GM12878 (cell line): Measurements from ENCODE around the gene HPD. TPM values are rescaled to one million over a fixed set of nuclear protein-coding genes. Genes with fewer than 3 reads are reported as not detected.

ENCODE experiments used
- BHLHE40 ChIP-seq, 2 experiments: fragments of 450-650 bp in 1 of 2; IDR thresholded peaks; 2 replicates each; pipeline ENCODE4 v1.6.1; 2011 to 2017; ENCODE audit warnings: low read depth in 2 of 2, borderline replicate concordance in 1 of 2, improper control_type of control experiment in 1 of 2, low read length in 1 of 2, mild to moderate bottlenecking in 1 of 2
- BRCA1 ChIP-seq: IDR thresholded peaks from 2 replicates; pipeline ENCODE4 v1.6.1; 2011; ENCODE audit warnings: low read depth, low read length, improper control_type of control experiment
- CREM ChIP-seq: IDR thresholded peaks from 2 replicates; pipeline ENCODE4 v1.6.1; 2014; ENCODE audit warnings: antibody characterized with exemption, low read depth
- E4F1 ChIP-seq: fragments of 450-650 bp; IDR thresholded peaks from 2 replicates; pipeline ENCODE4 v1.6.1; 2018; ENCODE audit warnings: borderline replicate concordance, mild to moderate bottlenecking; ENCODE audit not compliant: partially characterized antibody
- EP300 ChIP-seq, 2 experiments: fragments of 150-350 bp in 1 of 2; IDR thresholded peaks; 2 replicates each; pipeline ENCODE4 v1.6.1; 2011 to 2012; ENCODE audit warnings: low read depth in 2 of 2, low read length in 2 of 2, borderline replicate concordance in 1 of 2, improper control_type of control experiment in 1 of 2, inconsistent platforms in 1 of 2; ENCODE audit not compliant: control insufficient read depth in 1 of 2
- HDAC2 ChIP-seq: fragments of 200-600 bp; sonication (generic); IDR thresholded peaks from 2 replicates; pipeline ENCODE4 v1.6.1; 2017
- IKZF1 ChIP-seq: fragments of 450-650 bp; conservative IDR thresholded peaks from 2 replicates; pipeline ENCODE4 v1.6.1; 2017; ENCODE audit warnings: antibody characterized with exemption, mild to moderate bottlenecking
- IKZF2 ChIP-seq, 2 experiments: fragments of 450-650 bp; IDR thresholded peaks; 2 replicates each; pipeline ENCODE4 v1.6.1; 2017; ENCODE audit warnings: mild to moderate bottlenecking in 2 of 2, moderate library complexity in 2 of 2
- MYB ChIP-seq: fragments of 150-350 bp; IDR thresholded peaks from 2 replicates; pipeline ENCODE4 v1.6.1; 2014; ENCODE audit warnings: mild to moderate bottlenecking, low read depth, low read length, borderline replicate concordance
- NFXL1 ChIP-seq: fragments of 450-650 bp; IDR thresholded peaks from 2 replicates; pipeline ENCODE4 v1.6.1; 2017; ENCODE audit warnings: antibody characterized with exemption, mild to moderate bottlenecking, borderline replicate concordance
- NFYA ChIP-seq: IDR thresholded peaks from 2 replicates; pipeline ENCODE4 v1.6.1; 2011; ENCODE audit warnings: low read depth, mild to moderate bottlenecking, low read length, improper control_type of control experiment, borderline replicate concordance
- NFYB ChIP-seq: IDR thresholded peaks from 2 replicates; pipeline ENCODE4 v1.6.1; 2011; ENCODE audit warnings: low read depth, mild to moderate bottlenecking, low read length, improper control_type of control experiment, moderate library complexity; ENCODE audit not compliant: insufficient read depth
- PAX5 ChIP-seq: IDR thresholded peaks from 2 replicates; pipeline ENCODE4 v1.6.1; 2011; ENCODE audit warnings: low read depth, low read length, borderline replicate concordance
- POLR2A ChIP-seq: IDR thresholded peaks from 2 replicates; pipeline ENCODE4 v1.6.1; 2011; ENCODE audit warnings: low read depth, mild to moderate bottlenecking, low read length
- RAD51 ChIP-seq: fragments of 450-650 bp; IDR thresholded peaks from 2 replicates; pipeline ENCODE4 v1.6.1; 2016; ENCODE audit warnings: moderate library complexity, mild to moderate bottlenecking, inconsistent platforms
- RELB ChIP-seq: fragments of 450-650 bp; IDR thresholded peaks from 2 replicates; pipeline ENCODE4 v1.6.1; 2017; ENCODE audit warnings: low read depth, mild to moderate bottlenecking, moderate library complexity
- RFX5 ChIP-seq: IDR thresholded peaks from 2 replicates; pipeline ENCODE4 v1.6.1; 2011; ENCODE audit warnings: low read depth, low read length, improper control_type of control experiment
- SIX5 ChIP-seq: IDR thresholded peaks from 2 replicates; pipeline ENCODE4 v1.6.1; 2011; ENCODE audit warnings: mild to moderate bottlenecking, low read depth, low read length, moderate library complexity; ENCODE audit not compliant: severe bottlenecking
- STAT1 ChIP-seq: fragments of 450-650 bp; conservative IDR thresholded peaks from 2 replicates; pipeline ENCODE4 v1.6.1; 2014; ENCODE audit warnings: antibody characterized with exemption, mild to moderate bottlenecking
- SUPT20H ChIP-seq: IDR thresholded peaks from 2 replicates; pipeline ENCODE4 v1.6.1; 2011; ENCODE audit warnings: low read depth, mild to moderate bottlenecking, low read length, moderate library complexity, borderline replicate concordance; ENCODE audit not compliant: control insufficient read depth
- YY1 ChIP-seq: IDR thresholded peaks from 2 replicates; pipeline ENCODE4 v1.6.1; 2011; ENCODE audit warnings: low read depth, mild to moderate bottlenecking, low read length
- ZNF217 ChIP-seq: fragments of 450-650 bp; IDR thresholded peaks from 2 replicates; pipeline ENCODE4 v1.6.1; 2017; ENCODE audit warnings: antibody characterized with exemption, mild to moderate bottlenecking
- polyA plus RNA-seq, 11 experiments: library from polyadenylated mRNA; depleted of rRNA in 4 of 11; unstranded in 6 of 11; stranded (reverse) in 5 of 11; fragments of >200 nt; fragmentation: Nextera tagmentation in 4 of 11; fragmentation: Illumina TruSeq in 1 of 11; extraction: Ambion mirVana in 4 of 11; extraction: Trizol in 1 of 11; gene quantifications; 1 replicate in 1 of 11; 2 replicates in 10 of 11; pipeline versions ENCODE4 v1.2.1 to v1.2.3, GENCODE V29; 2011 to 2016; ENCODE audit warnings: inconsistent platforms in 2 of 11, missing spikeins in 2 of 11, low read depth in 1 of 11
- total RNA-seq, 4 experiments: library from RNA; depleted of rRNA in 3 of 4; stranded (reverse); fragments of >200 nt in 3 of 4; fragmentation: Illumina TruSeq in 1 of 4; extraction: Trizol in 1 of 4; gene quantifications; 2 replicates each; pipeline versions ENCODE4 v1.2.1 to v1.2.3, GENCODE V29; 2013 to 2021
- TF ChIP-seq, protein P1 (sequence below): IDR thresholded peaks from 2 replicates; pipeline ENCODE4 v1.6.1; 2012; ENCODE audit warnings: low read depth, low read length, improper control_type of control experiment
- TF ChIP-seq, protein P2 (sequence below): IDR thresholded peaks from 2 replicates; pipeline ENCODE4 v1.6.1; 2011; ENCODE audit warnings: low read depth, low read length, improper control_type of control experiment, borderline replicate concordance

HPD gene
- total and polyA plus RNA-seq, 10 of the 15 experiments (the other 5 are each of a cell fraction or from before 2014, with no cell fraction given) = 0.04 to 0.69 (median 0.28) TPM; not detected in 7

DNA sequence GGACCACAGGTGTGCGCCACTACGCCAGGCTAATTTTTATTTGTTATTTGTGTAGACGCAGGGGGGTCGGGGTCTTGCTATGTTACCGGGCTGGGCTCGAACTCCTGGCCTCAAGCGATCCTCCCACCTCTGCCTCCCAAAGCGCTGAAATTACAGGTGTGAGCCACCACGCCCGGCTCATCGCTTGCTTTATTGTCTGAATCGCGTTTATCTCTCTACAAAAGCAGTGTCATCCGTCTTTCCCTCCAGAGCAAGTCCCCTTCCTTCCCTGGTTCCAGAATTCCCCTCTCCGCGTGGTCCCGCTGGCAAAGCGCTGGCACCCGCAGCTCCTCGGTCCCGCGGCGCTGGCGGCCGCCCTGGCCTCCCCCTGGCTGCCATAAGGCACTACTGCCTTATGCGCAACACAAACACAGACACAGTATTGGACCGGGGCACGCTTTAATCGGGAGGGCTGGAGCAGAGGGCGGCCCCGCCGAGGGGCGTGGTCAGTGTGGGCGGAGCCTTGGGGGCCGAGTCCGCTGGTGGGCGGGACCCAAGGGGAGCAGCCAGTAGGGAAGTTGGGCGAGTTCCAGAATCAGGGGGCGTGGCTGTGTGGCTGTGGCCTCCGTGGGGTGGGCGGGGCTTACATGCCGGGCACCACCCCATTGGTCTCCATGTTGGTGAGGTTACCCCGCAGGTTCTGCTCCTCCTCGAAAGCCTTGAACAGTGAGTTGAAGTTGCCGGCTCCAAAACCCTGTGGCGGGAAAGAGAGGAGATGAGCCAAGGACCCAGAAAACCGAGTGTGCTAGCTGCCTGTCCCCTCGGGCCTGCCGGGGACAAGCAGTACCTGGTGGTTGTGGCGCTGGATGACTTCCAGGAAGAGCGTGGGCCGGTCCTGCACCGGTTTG lies 19.3 kb downstream of the HPD start (continued):
- TF ChIP-seq, protein P1, sequence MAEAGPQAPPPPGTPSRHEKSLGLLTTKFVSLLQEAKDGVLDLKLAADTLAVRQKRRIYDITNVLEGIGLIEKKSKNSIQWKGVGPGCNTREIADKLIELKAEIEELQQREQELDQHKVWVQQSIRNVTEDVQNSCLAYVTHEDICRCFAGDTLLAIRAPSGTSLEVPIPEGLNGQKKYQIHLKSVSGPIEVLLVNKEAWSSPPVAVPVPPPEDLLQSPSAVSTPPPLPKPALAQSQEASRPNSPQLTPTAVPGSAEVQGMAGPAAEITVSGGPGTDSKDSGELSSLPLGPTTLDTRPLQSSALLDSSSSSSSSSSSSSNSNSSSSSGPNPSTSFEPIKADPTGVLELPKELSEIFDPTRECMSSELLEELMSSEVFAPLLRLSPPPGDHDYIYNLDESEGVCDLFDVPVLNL = 0 out of 2 replicates have a peak, but pooled peaks have one; percentile 21
- 0 out of 4 replicates have a peak, but pooled peaks of 1 of the 2 experiments have one; percentile 37 for TF ChIP-seq BHLHE40 (IDR thresholded peaks at IDR 0.05; ENCODE audit: borderline replicate concordance in 1 of 2, low read depth in 2 of 2, low read length in 1 of 2)
- TF ChIP-seq SIX5 = no peak
- no peak for TF ChIP-seq MYB
- TF ChIP-seq, protein P2, sequence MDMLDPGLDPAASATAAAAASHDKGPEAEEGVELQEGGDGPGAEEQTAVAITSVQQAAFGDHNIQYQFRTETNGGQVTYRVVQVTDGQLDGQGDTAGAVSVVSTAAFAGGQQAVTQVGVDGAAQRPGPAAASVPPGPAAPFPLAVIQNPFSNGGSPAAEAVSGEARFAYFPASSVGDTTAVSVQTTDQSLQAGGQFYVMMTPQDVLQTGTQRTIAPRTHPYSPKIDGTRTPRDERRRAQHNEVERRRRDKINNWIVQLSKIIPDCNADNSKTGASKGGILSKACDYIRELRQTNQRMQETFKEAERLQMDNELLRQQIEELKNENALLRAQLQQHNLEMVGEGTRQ = no peak
- no peak for TF ChIP-seq HDAC2
- peak; percentile 40; the same call in 1 of the 2 replicates for TF ChIP-seq RFX5
- peak; percentile 37; the same call in 1 of the 2 replicates for TF ChIP-seq IKZF1
- TF ChIP-seq STAT1 = no peak
- peak in 1 of 2 experiments; percentile 36; a peak in 1 of 4 replicates for TF ChIP-seq IKZF2 (IDR thresholded peaks at IDR 0.05)
- no peak for TF ChIP-seq EP300 (IDR thresholded peaks at IDR 0.05; ENCODE audit: borderline replicate concordance in 1 of 2, control insufficient read depth in 1 of 2, low read depth in 2 of 2, low read length in 2 of 2)
- no peak for TF ChIP-seq E4F1
- TF ChIP-seq SUPT20H = no peak
- peak; percentile 67; the same call in 1 of the 2 replicates for TF ChIP-seq YY1
- TF ChIP-seq ZNF217 = no peak
- no peak for TF ChIP-seq RELB
- no peak for TF ChIP-seq BRCA1
- no peak for TF ChIP-seq RAD51
- peak; percentile 76 for TF ChIP-seq NFYB
- TF ChIP-seq NFXL1 = no peak
- TF ChIP-seq POLR2A = peak; percentile 77
- TF ChIP-seq CREM = no peak
- no peak for TF ChIP-seq NFYA
- TF ChIP-seq PAX5 = peak; percentile 87
